Stomach (tissue), 9 donors: Measurements from ENCODE around the gene LIPM. TPM values are rescaled to one million over a fixed set of nuclear protein-coding genes. Genes with fewer than 3 reads are reported as not detected.

Experiments used
- DNase-seq, 2 donors: peaks; one replicate each; pipeline versions ENCODE4 v3.0.0 to v3.0.0-alpha.2; 2013 to 2019
- H3K27ac ChIP-seq, 5 donors: fragments of 200-600 bp in 4 of 5; sonication (generic) in 4 of 5; one replicate each; pipeline ENCODE4 v1.5.1; 2013 to 2019; ENCODE audit warnings: mild to moderate bottlenecking in 1 of 5, moderate library complexity in 1 of 5
- H3K27me3 ChIP-seq, 3 donors: fragments of 200-600 bp; sonication (generic); one replicate each; pipeline ENCODE4 v1.5.1; 2017 to 2019; ENCODE audit warnings: mixed run types in 1 of 3
- H3K36me3 ChIP-seq, 4 donors: fragments of 200-600 bp; sonication (generic); 1 replicate in 3 of 4; 2 replicates in 1 of 4; pipeline ENCODE4 v1.5.1; 2016 to 2019
- H3K4me1 ChIP-seq, 4 donors: fragments of 200-600 bp; sonication (generic); one replicate each; pipeline ENCODE4 v1.5.1; 2016 to 2019
- H3K4me3 ChIP-seq, 4 donors: fragments of 200-600 bp; sonication (generic) in 3 of 4; one replicate each; pipeline ENCODE4 v1.5.1; 2016 to 2019; ENCODE audit warnings: mild to moderate bottlenecking in 1 of 4
- H3K9me3 ChIP-seq, 4 donors: fragments of 200-600 bp; sonication (generic); one replicate each; pipeline ENCODE4 v1.5.1; 2016 to 2019
- CTCF ChIP-seq, 7 experiments: fragments of 450-650 bp in 4 of 7; fragments of 200-600 bp in 3 of 7; sonication (generic) in 3 of 7; IDR thresholded peaks; one replicate each; pipeline ENCODE4 v1.5.1; 2016 to 2019; ENCODE audit warnings: antibody characterized with exemption in 7 of 7, control low read depth in 2 of 7, mild to moderate bottlenecking in 1 of 7
- EP300 ChIP-seq: sonication (generic); formaldehyde crosslinking; IDR thresholded peaks from one replicate; pipeline ENCODE4 v1.6.1; 2017; ENCODE audit warnings: antibody characterized with exemption
- POLR2A ChIP-seq, 4 donors: fragments of 450-650 bp; IDR thresholded peaks; one replicate each; pipeline ENCODE4 v1.6.1; 2016; ENCODE audit warnings: antibody characterized with exemption in 4 of 4, control low read depth in 2 of 4, mild to moderate bottlenecking in 1 of 4, moderate library complexity in 1 of 4
- POLR2AphosphoS5 ChIP-seq, 3 donors: sonication (generic); formaldehyde crosslinking; IDR thresholded peaks; one replicate each; pipeline ENCODE4 v1.6.1; 2016; ENCODE audit warnings: antibody characterized with exemption in 3 of 3
- WGBS, 5 donors: extraction: QIAGEN DNeasy Blood & Tissue Kit in 3 of 5; methylation state at CpG; one replicate each; pipeline versions ENCODE4 v1.1.5 to v1.1.7; 2013 to 2018; 5-methylcytosine and 5-hydroxymethylcytosine counted together
- intact Hi-C: fragments of 100-400 bp; cut with DNase I; formaldehyde crosslinking; loops from one replicate; pipeline ENCODE4 v1.15.1; 2023; ENCODE audit warnings: low total_unique reads
- polyA plus RNA-seq, 3 donors: library from polyadenylated mRNA; stranded (reverse); fragments of 200-250 nt; gene quantifications; one replicate each; pipeline ENCODE4 v1.2.3, GENCODE V29; 2013
- total RNA-seq, 5 donors: library from RNA; depleted of rRNA; stranded (reverse); fragments of >200 nt; gene quantifications; one replicate each; pipeline versions ENCODE4 v1.1.0 to v1.2.3, GENCODE V29; 2014 to 2016
- donor health status: healthy with polysubstance abuse.
- donor health status: Bipolar disorder and iron deficiency.
- donor health status: healthy.

The LIPM gene
- total and polyA plus RNA-seq, 8 donors, result not detected

GRCh38 chr10:88803641-88804040 lies 1.1 kb downstream of the LIPM start:
- Histone ChIP-seq H3K36me3 (no peaks in the 10 kb centered on the region), H3K27ac (no peak overlapping the region), H3K4me3 (no peak overlapping the region), H3K9me3 (no peaks in the 10 kb centered on the region), H3K27me3 (no peaks in the 10 kb centered on the region), H3K4me1 (no peaks in the 10 kb centered on the region)
- WGBS, 5 donors, result 95 to 98% (median 95%) methylated on average over 2 of the region's 2 CpGs
- intact Hi-C loops, result no loop called here
- DNase-seq, result no peak
- TF ChIP-seq EP300, result no peak
- no peak for TF ChIP-seq POLR2AphosphoS5 (IDR thresholded peaks at IDR 0.05)
- no peak for TF ChIP-seq POLR2A (IDR thresholded peaks at IDR 0.05)
- no peak for TF ChIP-seq CTCF (IDR thresholded peaks at IDR 0.05)

- no peaks in the 10 kb centered on the region for H3K4me1 ChIP-seq
- no peaks in the 10 kb centered on the region for H3K36me3 ChIP-seq
- no peaks in the 10 kb centered on the region for H3K9me3 ChIP-seq
- TF ChIP-seq POLR2AphosphoS5 (IDR thresholded peaks at IDR 0.05) (no peak), POLR2A (IDR thresholded peaks at IDR 0.05) (no peak), CTCF (IDR thresholded peaks at IDR 0.05) (no peak), EP300 (no peak)
- no peaks in the 10 kb centered on the region for H3K27me3 ChIP-seq
- WGBS, 5 donors, result 67 to 82% (median 71%) methylated on average over 6 of the region's 6 CpGs
- no peak overlapping the region for H3K27ac ChIP-seq
- intact Hi-C loops, result no loop called here
- DNase-seq, result no peak
- H3K4me3 ChIP-seq, result no peak overlapping the region
Observed at GRCh38 chr10:88804083-88804812, 1.7 kb downstream of the LIPM start.

GRCh38 chr10:88805361-88805760 lies 2.8 kb downstream of the LIPM start:
- Histone ChIP-seq H3K27me3 (no peaks in the 10 kb centered on the region), H3K4me1 (peaks cover 0 to 5% (median 0%) of the 10 kb centered on the region in 4 donors), H3K27ac (no peak overlapping the region), H3K9me3 (no peaks in the 10 kb centered on the region), H3K36me3 (no peaks in the 10 kb centered on the region), H3K4me3 (no peak overlapping the region)
- 44 to 56% (median 52%) methylated on average over 2 of the region's 2 CpGs for WGBS, 5 donors
- TF ChIP-seq POLR2A (IDR thresholded peaks at IDR 0.05) (no peak), CTCF (IDR thresholded peaks at IDR 0.05) (no peak), EP300 (no peak), POLR2AphosphoS5 (IDR thresholded peaks at IDR 0.05) (no peak)
- intact Hi-C loops, result no loop called here
- no peak for DNase-seq

GRCh38 chr10:88805924-88806323 lies 3.4 kb downstream of the LIPM start:
- TF ChIP-seq EP300 (no peak), POLR2AphosphoS5 (IDR thresholded peaks at IDR 0.05) (no peak), POLR2A (IDR thresholded peaks at IDR 0.05) (no peak), CTCF (IDR thresholded peaks at IDR 0.05) (no peak)
- no peak for DNase-seq
- Histone ChIP-seq H3K27me3 (no peaks in the 10 kb centered on the region), H3K36me3 (no peaks in the 10 kb centered on the region), H3K27ac (no peak overlapping the region), H3K4me3 (no peak overlapping the region), H3K9me3 (no peaks in the 10 kb centered on the region), H3K4me1 (peaks cover 0 to 9% (median 0%) of the 10 kb centered on the region in 4 donors)
- 80 to 95% (median 90%) methylated on average over 3 of the region's 3 CpGs for WGBS, 5 donors
- intact Hi-C loops, result no loop called here
